HEK293 (cell line): Measurements from ENCODE around the gene CEACAM19.

Experiments
- BCL6B ChIP-seq: fragments of 450-650 bp; formaldehyde crosslinking; IDR thresholded peaks from 2 replicates; pipeline ENCODE4 v1.5.1; 2017; ENCODE audit warnings: missing biosample characterization, missing genetic modification characterization
- GLIS1 ChIP-seq: fragments of 450-650 bp; formaldehyde crosslinking; IDR thresholded peaks from 2 replicates; pipeline ENCODE4 v1.5.1; 2016; ENCODE audit warnings: missing biosample characterization, missing genetic modification characterization
- KLF9 ChIP-seq: fragments of 450-650 bp; formaldehyde crosslinking; IDR thresholded peaks from 2 replicates; pipeline ENCODE4 v1.5.1; 2016; ENCODE audit warnings: missing biosample characterization, missing genetic modification characterization, low read depth
- SALL2 ChIP-seq: fragments of 450-650 bp; formaldehyde crosslinking; IDR thresholded peaks from 2 replicates; pipeline ENCODE4 v1.5.0; 2017; ENCODE audit warnings: missing biosample characterization, mild to moderate bottlenecking, missing genetic modification characterization, borderline replicate concordance
- SCRT1 ChIP-seq: fragments of 450-650 bp; formaldehyde crosslinking; IDR thresholded peaks from 2 replicates; pipeline ENCODE4 v1.5.1; 2016; ENCODE audit warnings: missing biosample characterization, missing genetic modification characterization, borderline replicate concordance
- TSHZ1 ChIP-seq: fragments of 450-650 bp; formaldehyde crosslinking; IDR thresholded peaks from 2 replicates; pipeline ENCODE4 v1.5.1; 2016; ENCODE audit warnings: missing biosample characterization, missing genetic modification characterization, borderline replicate concordance
- ZBTB21 ChIP-seq: fragments of 450-650 bp; formaldehyde crosslinking; IDR thresholded peaks from 2 replicates; pipeline ENCODE4 v1.5.1; 2017; ENCODE audit warnings: missing biosample characterization, missing genetic modification characterization
- ZFP3 ChIP-seq: fragments of 450-650 bp; formaldehyde crosslinking; IDR thresholded peaks from 2 replicates; pipeline ENCODE4 v1.5.1; 2016; ENCODE audit warnings: low read depth, missing biosample characterization, missing genetic modification characterization
- ZFP37 ChIP-seq: fragments of 450-650 bp; formaldehyde crosslinking; IDR thresholded peaks from 2 replicates; pipeline ENCODE4 v1.5.1; 2016; ENCODE audit warnings: missing biosample characterization, missing genetic modification characterization
- ZFP69B ChIP-seq: fragments of 450-650 bp; formaldehyde crosslinking; IDR thresholded peaks from 2 replicates; pipeline ENCODE4 v1.5.1; 2016; ENCODE audit warnings: missing biosample characterization, missing genetic modification characterization
- ZNF132 ChIP-seq: fragments of 450-650 bp; formaldehyde crosslinking; IDR thresholded peaks from 2 replicates; pipeline ENCODE4 v1.5.1; 2017; ENCODE audit warnings: missing biosample characterization, missing genetic modification characterization, borderline replicate concordance
- ZNF133 ChIP-seq: fragments of 450-650 bp; formaldehyde crosslinking; IDR thresholded peaks from 2 replicates; pipeline ENCODE4 v1.5.1; 2016; ENCODE audit warnings: missing biosample characterization, missing genetic modification characterization
- ZNF2 ChIP-seq: fragments of 450-650 bp; formaldehyde crosslinking; IDR thresholded peaks from 2 replicates; pipeline ENCODE4 v1.5.1; 2016; ENCODE audit warnings: missing biosample characterization, missing genetic modification characterization
- ZNF202 ChIP-seq: fragments of 450-650 bp; formaldehyde crosslinking; IDR thresholded peaks from 2 replicates; pipeline ENCODE4 v1.5.1; 2016; ENCODE audit warnings: missing biosample characterization, missing genetic modification characterization, borderline replicate concordance
- ZNF223 ChIP-seq: fragments of 450-650 bp; formaldehyde crosslinking; IDR thresholded peaks from 2 replicates; pipeline ENCODE4 v1.5.1; 2016; ENCODE audit warnings: missing biosample characterization, missing genetic modification characterization
- ZNF24 ChIP-seq: fragments of 450-650 bp; formaldehyde crosslinking; IDR thresholded peaks from 2 replicates; pipeline ENCODE4 v1.5.1; 2016; ENCODE audit warnings: missing biosample characterization, missing genetic modification characterization
- ZNF26 ChIP-seq: fragments of 450-650 bp; formaldehyde crosslinking; IDR thresholded peaks from 2 replicates; pipeline ENCODE4 v1.5.1; 2016; ENCODE audit warnings: missing biosample characterization, missing genetic modification characterization
- ZNF280C ChIP-seq: fragments of 450-650 bp; formaldehyde crosslinking; IDR thresholded peaks from 2 replicates; pipeline ENCODE4 v1.5.1; 2016; ENCODE audit warnings: missing biosample characterization, missing genetic modification characterization
- ZNF292 ChIP-seq: fragments of 450-650 bp; formaldehyde crosslinking; IDR thresholded peaks from 2 replicates; pipeline ENCODE4 v1.5.1; 2016; ENCODE audit warnings: low read depth, missing biosample characterization, missing genetic modification characterization, borderline replicate concordance
- ZNF449 ChIP-seq: fragments of 450-650 bp; formaldehyde crosslinking; IDR thresholded peaks from 2 replicates; pipeline ENCODE4 v1.5.1; 2017; ENCODE audit warnings: missing biosample characterization, mild to moderate bottlenecking, missing genetic modification characterization, moderate library complexity
- ZNF488 ChIP-seq: fragments of 450-650 bp; formaldehyde crosslinking; IDR thresholded peaks from 2 replicates; pipeline ENCODE4 v1.5.1; 2016; ENCODE audit warnings: missing biosample characterization, missing genetic modification characterization
- ZNF549 ChIP-seq: fragments of 450-650 bp; IDR thresholded peaks from 2 replicates; pipeline ENCODE4 v1.5.1; 2018; ENCODE audit warnings: missing biosample characterization, missing genetic modification characterization, mild to moderate bottlenecking, inconsistent platforms, moderate library complexity
- ZNF585B ChIP-seq: fragments of 450-650 bp; formaldehyde crosslinking; IDR thresholded peaks from 2 replicates; pipeline ENCODE4 v1.5.1; 2016; ENCODE audit warnings: missing biosample characterization, missing genetic modification characterization
- ZNF624 ChIP-seq: fragments of 450-650 bp; formaldehyde crosslinking; IDR thresholded peaks from 2 replicates; pipeline ENCODE4 v1.5.1; 2017; ENCODE audit warnings: missing biosample characterization, missing genetic modification characterization
- ZNF658 ChIP-seq: fragments of 450-650 bp; formaldehyde crosslinking; IDR thresholded peaks from 2 replicates; pipeline ENCODE4; 2016; ENCODE audit warnings: missing biosample characterization, missing genetic modification characterization
- ZNF704 ChIP-seq: fragments of 450-650 bp; formaldehyde crosslinking; IDR thresholded peaks from 2 replicates; pipeline ENCODE4 v1.5.1; 2016; ENCODE audit warnings: missing biosample characterization, missing genetic modification characterization
- ZNF785 ChIP-seq: fragments of 450-650 bp; formaldehyde crosslinking; IDR thresholded peaks from 2 replicates; pipeline ENCODE4 v1.5.1; 2016; ENCODE audit warnings: missing biosample characterization, missing genetic modification characterization

Gene CEACAM19

GRCh38 chr19:44643605-44644401 is 27.5 kb upstream of the CEACAM19 start, which contains the start of gene PVR (continued):
- TF ChIP-seq TSHZ1 (no peak), ZNF132 (tag by site-specific recombination) (no peak), ZNF26 (tag by site-specific recombination) (no peak), ZNF624 (tag by site-specific recombination) (no peak), ZNF133 (tag by site-specific recombination) (no peak), ZBTB21 (tag by site-specific recombination) (no peak), KLF9 (tag by site-specific recombination) (peak; percentile 24; the same call in 1 of the 2 replicates), ZNF280C (tag by site-specific recombination) (no peak), ZNF2 (tag by site-specific recombination) (no peak; the same call in 1 of the 2 replicates), ZFP69B (peak; percentile 27; the same call in 1 of the 2 replicates), ZFP37 (tag by site-specific recombination) (0 out of 2 replicates have a peak, but pooled peaks have one; percentile 60), ZNF488 (tag by site-specific recombination) (no peak), ZNF585B (tag by site-specific recombination) (no peak), ZNF24 (tag by site-specific recombination) (no peak), ZNF785 (tag by site-specific recombination) (no peak), ZFP3 (tag by site-specific recombination) (no peak), SALL2 (tag by site-specific recombination) (no peak), ZNF292 (no peak), ZNF704 (tag by site-specific recombination) (no peak), ZNF549 (tag by site-specific recombination) (0 out of 2 replicates have a peak, but pooled peaks have one; percentile 18), ZNF658 (no peak), ZNF449 (tag by site-specific recombination) (no peak), ZNF223 (tag by site-specific recombination) (no peak), GLIS1 (peak; percentile 94), BCL6B (tag by site-specific recombination) (no peak), ZNF202 (tag by site-specific recombination) (no peak), SCRT1 (tag by site-specific recombination) (no peak)
